Measurements from ENCODE around the gene ORC3.

DNA sequence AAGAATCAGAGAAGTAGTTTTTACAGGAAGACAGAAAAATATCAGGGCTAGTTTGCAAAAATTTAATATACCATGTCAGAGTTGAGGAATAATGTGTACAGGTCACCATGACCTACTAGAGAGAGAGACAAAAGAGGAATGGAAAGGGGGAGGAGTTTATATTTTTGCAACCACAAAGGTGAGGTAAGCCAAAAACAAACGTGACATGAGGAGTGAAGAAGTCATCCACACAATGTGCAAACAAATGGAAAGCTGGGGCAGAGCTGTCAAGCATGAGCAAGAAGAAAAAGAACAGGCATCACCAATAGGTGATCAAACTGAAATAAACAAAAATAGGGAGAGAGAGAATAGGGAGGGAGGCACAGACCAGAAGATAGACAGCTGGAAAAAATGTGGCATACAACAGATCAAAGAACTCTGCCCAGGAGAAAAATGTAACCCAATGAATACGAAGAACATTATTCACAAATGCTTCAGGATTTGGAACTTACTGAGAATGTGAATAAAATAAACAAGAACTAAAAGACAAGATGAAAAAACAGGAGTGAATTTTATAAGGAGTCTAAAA is 15.6 kb upstream of the ORC3 start:
- TF ChIP-seq, protein P1, sequence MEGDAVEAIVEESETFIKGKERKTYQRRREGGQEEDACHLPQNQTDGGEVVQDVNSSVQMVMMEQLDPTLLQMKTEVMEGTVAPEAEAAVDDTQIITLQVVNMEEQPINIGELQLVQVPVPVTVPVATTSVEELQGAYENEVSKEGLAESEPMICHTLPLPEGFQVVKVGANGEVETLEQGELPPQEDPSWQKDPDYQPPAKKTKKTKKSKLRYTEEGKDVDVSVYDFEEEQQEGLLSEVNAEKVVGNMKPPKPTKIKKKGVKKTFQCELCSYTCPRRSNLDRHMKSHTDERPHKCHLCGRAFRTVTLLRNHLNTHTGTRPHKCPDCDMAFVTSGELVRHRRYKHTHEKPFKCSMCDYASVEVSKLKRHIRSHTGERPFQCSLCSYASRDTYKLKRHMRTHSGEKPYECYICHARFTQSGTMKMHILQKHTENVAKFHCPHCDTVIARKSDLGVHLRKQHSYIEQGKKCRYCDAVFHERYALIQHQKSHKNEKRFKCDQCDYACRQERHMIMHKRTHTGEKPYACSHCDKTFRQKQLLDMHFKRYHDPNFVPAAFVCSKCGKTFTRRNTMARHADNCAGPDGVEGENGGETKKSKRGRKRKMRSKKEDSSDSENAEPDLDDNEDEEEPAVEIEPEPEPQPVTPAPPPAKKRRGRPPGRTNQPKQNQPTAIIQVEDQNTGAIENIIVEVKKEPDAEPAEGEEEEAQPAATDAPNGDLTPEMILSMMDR (optimal IDR thresholded peaks at IDR 0.05 in 1 of 3, IDR thresholded peaks at IDR 0.05 in 1 of 3, conservative IDR thresholded peaks at IDR 0.05 in 1 of 3; ENCODE audit: extremely low read depth in 1 of 3, insufficient read depth in 2 of 3, low read length in 3 of 3), result no peak
- TF ChIP-seq EZH2 (IDR thresholded peaks at IDR 0.05; ENCODE audit: low read length), result no peak

All from keratinocyte (primary cell).